Activated T-cell treated with anti-CD3 and anti-CD28 coated beads for 1 hour (primary cell): ENCODE results near the gene ZNF648.
"Not testable (repeated sequence)": the region's sequence is repeated elsewhere in the genome, so short reads cannot be mapped to it uniquely, and the experiment has no call there.

Experiments
- DNase-seq: peaks from one replicate; pipeline ENCODE4 v3.0.0-alpha.2; 2020; ENCODE audit warnings: low read depth

Gene ZNF648

DNA sequence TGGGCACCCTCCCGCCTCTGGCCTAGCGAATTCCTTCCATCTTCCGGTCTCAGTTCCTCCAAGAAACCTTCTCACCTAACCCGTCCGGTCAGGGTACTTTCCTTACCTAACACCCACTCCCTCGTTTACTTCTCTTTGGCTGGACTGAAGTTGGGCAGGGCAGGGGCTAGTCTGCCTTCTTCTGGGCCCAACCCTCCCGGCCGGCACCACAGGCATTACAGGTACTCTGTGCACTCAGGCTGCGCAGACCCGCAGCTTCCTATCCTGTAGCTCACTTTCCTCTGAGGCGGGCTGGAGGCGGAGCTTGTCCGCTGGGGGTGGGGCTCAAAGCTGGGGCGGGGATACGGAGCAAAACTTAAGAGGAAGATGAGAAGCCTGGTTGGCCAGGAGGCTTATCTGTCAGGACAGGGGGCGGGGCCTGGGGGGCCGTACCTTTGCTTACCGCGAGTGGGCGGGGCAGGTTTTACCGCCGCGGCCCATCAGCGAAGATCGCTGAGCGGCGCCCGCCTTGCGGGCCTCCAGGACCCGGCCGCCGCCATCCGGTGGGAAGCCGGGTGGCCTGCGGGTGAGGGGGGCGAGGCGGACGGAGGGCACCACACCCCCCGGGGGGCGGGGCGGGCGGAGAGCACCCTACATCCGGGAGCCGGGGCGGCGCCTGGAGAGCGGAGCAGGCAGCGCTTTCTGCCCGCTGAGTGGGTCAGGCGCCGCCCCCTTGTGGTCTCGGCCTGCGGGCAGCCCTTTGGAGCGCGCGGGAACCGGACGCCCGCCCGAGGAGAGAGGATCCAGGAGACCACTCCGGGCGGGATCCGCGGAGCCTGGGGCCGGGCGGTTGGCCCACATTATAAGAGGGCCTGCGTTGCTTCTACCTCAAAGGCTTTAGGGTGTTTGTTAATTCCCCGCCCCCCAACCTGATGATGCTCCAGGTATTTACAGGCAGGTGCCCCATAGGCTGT, 31.9 kb downstream of the ZNF648 start:
- peak; percentile 97 for DNase-seq

DNA sequence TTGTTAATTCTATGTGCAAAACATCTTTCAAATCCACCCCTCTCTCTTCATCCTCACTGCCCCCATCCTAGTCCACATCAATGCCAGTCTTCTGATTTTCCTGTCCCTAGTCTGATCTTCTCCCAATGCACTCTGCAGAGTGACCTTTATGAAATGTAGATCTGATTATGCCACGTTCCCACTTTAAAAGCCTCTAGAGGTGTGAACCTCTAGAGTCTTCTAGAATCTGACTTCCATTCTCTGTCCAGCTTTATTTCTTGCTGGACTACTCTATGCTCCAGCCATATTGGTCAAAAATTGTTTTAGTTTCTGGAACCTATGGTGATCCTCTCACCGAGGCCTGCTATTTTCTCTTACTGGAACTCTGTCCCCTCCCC, 32.5 kb downstream of the ZNF648 start:
- no peak for DNase-seq

DNA sequence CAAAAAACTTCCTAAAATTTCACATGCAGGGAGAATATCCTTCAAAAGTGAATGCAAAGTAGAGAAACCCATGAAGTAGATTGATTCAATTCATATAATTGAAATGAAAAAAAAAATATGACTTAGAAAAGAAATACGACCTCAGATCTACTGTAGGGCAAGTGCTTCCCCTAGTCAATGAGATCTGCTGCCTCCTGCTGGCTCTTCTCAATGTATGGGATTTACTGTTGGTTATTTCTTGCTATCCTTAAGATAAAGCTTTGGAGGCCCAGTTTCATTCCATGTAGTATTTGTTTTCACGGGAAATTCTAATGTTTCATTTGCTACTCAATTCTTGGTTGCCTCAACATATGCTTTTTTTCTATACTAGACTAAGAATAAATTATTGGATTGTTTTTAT, 46.2 kb downstream of the ZNF648 start:
- DNase-seq, result no peak

DNA sequence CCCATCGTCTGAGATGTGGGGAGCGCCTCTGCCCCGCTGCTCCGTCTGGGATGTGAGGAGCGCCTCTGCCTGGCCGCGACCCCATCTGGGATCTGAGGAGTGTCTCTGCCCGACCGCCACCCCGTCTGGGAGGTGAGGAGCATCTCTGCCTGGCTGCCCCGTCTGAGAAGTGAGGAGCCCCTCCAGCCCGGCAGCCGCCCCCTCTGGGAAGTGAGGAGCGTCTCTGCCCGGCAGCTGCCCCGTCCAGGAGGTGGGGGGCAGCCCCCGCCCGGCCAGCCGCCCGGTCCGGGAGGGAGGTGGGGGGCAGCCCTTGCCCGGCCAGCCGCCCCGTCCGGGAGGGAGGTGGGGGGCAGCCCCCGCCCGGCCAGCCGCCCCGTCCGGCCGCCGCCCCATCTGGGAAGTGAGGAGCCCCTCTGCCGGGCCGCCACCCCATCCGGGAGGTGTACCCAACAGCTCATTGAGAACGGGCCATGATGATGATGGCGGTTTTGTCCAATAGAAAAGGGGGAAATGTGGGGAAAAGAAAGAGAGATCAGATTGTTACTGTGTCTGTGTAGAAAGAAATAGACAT, 50.6 kb downstream of the ZNF648 start:
- DNase-seq, result not testable (repeated sequence)

DNA sequence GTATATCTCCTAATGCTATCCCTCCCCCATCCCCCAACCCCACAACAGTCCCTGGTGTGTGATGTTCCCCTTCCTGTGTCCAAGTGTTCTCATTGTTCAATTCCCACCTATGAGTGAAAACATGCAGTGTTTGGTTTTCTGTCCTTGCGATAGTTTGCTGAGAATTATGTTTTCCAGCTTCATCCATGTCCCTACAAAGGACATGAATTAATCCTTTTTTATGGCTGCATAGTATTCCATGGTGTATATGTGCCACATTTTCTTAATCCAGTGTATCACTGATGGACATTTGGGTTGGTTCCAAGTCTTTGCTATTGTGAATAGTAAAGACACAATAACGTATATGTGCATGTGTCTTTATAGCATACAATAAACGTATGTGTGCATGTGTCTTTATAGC, 56.1 kb downstream of the ZNF648 start:
- DNase-seq, result not testable (repeated sequence)

DNA sequence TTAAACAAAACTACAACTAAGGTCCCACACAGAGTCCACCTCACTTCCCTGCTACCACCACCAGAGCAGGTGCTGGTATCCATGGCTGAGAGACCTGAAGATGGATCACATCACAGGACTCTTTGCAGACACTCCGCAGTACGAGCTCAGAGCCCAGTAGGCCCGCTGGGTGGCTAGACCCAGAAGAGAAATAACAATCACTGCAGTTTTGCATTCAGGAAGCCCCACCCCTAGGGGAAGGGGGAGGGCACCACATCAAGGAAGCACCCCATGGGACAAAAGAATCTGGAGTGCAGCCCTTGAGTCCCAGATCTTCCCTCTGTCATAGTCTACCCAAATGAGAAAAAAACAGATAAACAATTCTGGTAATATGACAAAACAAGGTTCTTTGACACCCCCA, 56.9 kb downstream of the ZNF648 start:
- no peak for DNase-seq
